Astrocyte (in vitro differentiated cells and primary cell): ENCODE measurements around the gene COL18A1. TPM values are rescaled to one million over a fixed set of nuclear protein-coding genes. Genes with fewer than 3 reads are reported as not detected.

Source experiments
- DNase-seq: peaks from one replicate; pipeline ENCODE4 v3.0.0-alpha.2; 2010; ENCODE audit warnings: low read depth
- FAIRE-seq: peaks from 2 replicates; lab custom pipeline; 2011; peaks lifted over from hg19 to GRCh38; lab: Jason Lieb, UNC
- H2AFZ ChIP-seq: 2 replicates; pipeline ENCODE4 v1.6.0; 2012; ENCODE audit warnings: low read depth, low read length, inconsistent platforms
- H3K27ac ChIP-seq: 2 replicates; pipeline ENCODE4 v1.5.1; 2011; ENCODE audit warnings: low read depth, low read length, inconsistent platforms
- H3K27me3 ChIP-seq: 2 replicates; pipeline ENCODE4 v1.6.0; 2011; ENCODE audit warnings: low read length, inconsistent platforms; ENCODE audit not compliant: insufficient read depth
- H3K36me3 ChIP-seq: 2 replicates; pipeline ENCODE4 v1.5.1; 2011; ENCODE audit warnings: low read length, inconsistent platforms; ENCODE audit not compliant: insufficient read depth
- H3K4me1 ChIP-seq: 2 replicates; pipeline ENCODE4 v1.5.1; 2011; ENCODE audit warnings: low read length, inconsistent platforms; ENCODE audit not compliant: insufficient read depth
- H3K4me2 ChIP-seq: 2 replicates; pipeline ENCODE4 v1.6.0; 2012; ENCODE audit warnings: low read length, inconsistent platforms
- H3K4me3 ChIP-seq: 2 replicates; pipeline ENCODE4 v1.5.1; 2011; ENCODE audit warnings: low read depth, mild to moderate bottlenecking, low read length, inconsistent platforms; ENCODE audit not compliant: insufficient read depth
- H3K79me2 ChIP-seq: 2 replicates; pipeline ENCODE4 v1.6.0; 2012; ENCODE audit warnings: mild to moderate bottlenecking, low read length, inconsistent platforms; ENCODE audit not compliant: insufficient read depth
- H3K9ac ChIP-seq: 2 replicates; pipeline ENCODE4 v1.6.0; 2012; ENCODE audit warnings: mild to moderate bottlenecking, low read length, inconsistent platforms
- H3K9me3 ChIP-seq: 2 replicates; pipeline ENCODE4 v1.5.1; 2012; ENCODE audit warnings: low read depth, mild to moderate bottlenecking, low read length, inconsistent platforms; ENCODE audit not compliant: insufficient read depth
- H4K20me1 ChIP-seq: 2 replicates; pipeline ENCODE4 v1.6.0; 2012; ENCODE audit warnings: low read length, inconsistent platforms; ENCODE audit not compliant: insufficient read depth
- H3K27ac Mint-ChIP-seq: one replicate; pipeline ENCODE4 v1.8.0; 2021; ENCODE audit warnings: mild to moderate bottlenecking, mixed read lengths; ENCODE audit not compliant: unreplicated experiment
- H3K27me3 Mint-ChIP-seq: one replicate; pipeline ENCODE4 v1.8.0; 2021; ENCODE audit warnings: low read depth, mixed read lengths; ENCODE audit not compliant: unreplicated experiment
- H3K36me3 Mint-ChIP-seq: one replicate; pipeline ENCODE4 v1.8.0; 2021; ENCODE audit warnings: low read depth, mixed read lengths; ENCODE audit not compliant: unreplicated experiment
- H3K4me1 Mint-ChIP-seq: one replicate; pipeline ENCODE4 v1.8.0; 2021; ENCODE audit warnings: low read depth, mixed read lengths; ENCODE audit not compliant: unreplicated experiment
- H3K4me3 Mint-ChIP-seq: one replicate; pipeline ENCODE4 v1.8.0; 2021; ENCODE audit warnings: mild to moderate bottlenecking, moderate library complexity, mixed read lengths; ENCODE audit not compliant: unreplicated experiment
- H3K9me3 Mint-ChIP-seq: one replicate; pipeline ENCODE4 v1.8.0; 2021; ENCODE audit warnings: mild to moderate bottlenecking, mixed read lengths; ENCODE audit not compliant: unreplicated experiment
- EZH2 ChIP-seq: IDR thresholded peaks from 2 replicates; pipeline ENCODE4 v1.6.1; 2012; ENCODE audit warnings: mild to moderate bottlenecking, low read length, inconsistent platforms; ENCODE audit not compliant: insufficient read depth
- total RNA-seq: library from RNA; stranded (reverse); gene quantifications from 2 replicates; pipeline ENCODE4 v1.2.1, GENCODE V29; 2021
- TF ChIP-seq, protein P1 (sequence below): IDR thresholded peaks from 2 replicates; pipeline ENCODE4 v1.5.1; 2011; ENCODE audit warnings: low read depth, mild to moderate bottlenecking, inconsistent platforms, low read length, moderate library complexity; ENCODE audit not compliant: insufficient read depth

Gene COL18A1
- total RNA-seq, 1 donor from 2014 or later, result 616 TPM

DNA sequence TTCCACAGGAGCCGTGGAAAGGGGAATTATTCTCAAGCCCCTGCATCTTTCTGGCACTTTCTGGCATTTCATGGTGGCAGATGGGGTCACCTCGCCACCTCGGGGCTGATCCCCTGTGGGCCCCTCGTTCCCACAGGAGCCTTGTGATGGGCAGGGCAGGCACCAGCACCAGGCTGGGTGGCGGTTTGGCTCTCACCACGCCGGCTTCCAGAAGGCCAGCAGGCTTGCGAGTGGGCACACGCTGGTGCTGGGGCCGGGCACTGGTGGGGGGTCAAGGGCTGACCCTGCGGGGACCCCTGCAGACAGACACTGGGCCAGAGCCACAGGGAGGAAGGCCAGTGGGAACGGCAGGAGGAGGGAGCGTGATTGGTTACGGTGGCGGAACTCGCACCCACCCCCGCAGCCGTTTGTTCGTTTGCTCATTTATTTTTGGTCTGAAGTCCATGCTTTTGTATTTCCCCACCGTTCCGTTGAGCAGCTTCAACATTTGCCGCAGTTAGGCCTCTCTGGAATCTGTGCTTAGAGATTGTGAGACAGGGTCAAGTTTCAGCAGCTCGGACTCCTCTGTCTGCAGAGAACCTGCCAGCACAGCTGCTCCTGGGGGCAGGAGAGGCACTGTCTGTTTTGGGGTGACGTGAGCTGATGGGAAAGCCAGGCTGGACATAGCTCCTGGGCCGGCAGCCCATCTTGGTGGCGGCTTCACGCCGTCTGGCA, 5.3 kb downstream of the COL18A1 start:
- Mint-ChIP-seq H3K27me3 (no peaks in the 10 kb centered on the region), H3K9me3 (no peaks in the 10 kb centered on the region), H3K4me1 (peaks cover 42% of the 10 kb centered on the region), H3K27ac (no peak overlapping the region), H3K36me3 (peaks cover 6% of the 10 kb centered on the region), H3K4me3 (peak overlapping the region; percentile 70)
- Histone ChIP-seq H3K36me3 (no peaks in the 10 kb centered on the region), H3K4me1 (peaks cover 33% of the 10 kb centered on the region), H4K20me1 (peaks cover 87% of the 10 kb centered on the region), H3K27me3 (no peaks in the 10 kb centered on the region), H2AFZ (no peak overlapping the region), H3K79me2 (peaks cover 89% of the 10 kb centered on the region), H3K9me3 (no peaks in the 10 kb centered on the region), H3K4me2 (peak overlapping the region; percentile 33), H3K27ac (no peak overlapping the region), H3K9ac (no peak overlapping the region), H3K4me3 (no peak overlapping the region)
- DNase-seq, result no peak
- TF ChIP-seq, protein P1, sequence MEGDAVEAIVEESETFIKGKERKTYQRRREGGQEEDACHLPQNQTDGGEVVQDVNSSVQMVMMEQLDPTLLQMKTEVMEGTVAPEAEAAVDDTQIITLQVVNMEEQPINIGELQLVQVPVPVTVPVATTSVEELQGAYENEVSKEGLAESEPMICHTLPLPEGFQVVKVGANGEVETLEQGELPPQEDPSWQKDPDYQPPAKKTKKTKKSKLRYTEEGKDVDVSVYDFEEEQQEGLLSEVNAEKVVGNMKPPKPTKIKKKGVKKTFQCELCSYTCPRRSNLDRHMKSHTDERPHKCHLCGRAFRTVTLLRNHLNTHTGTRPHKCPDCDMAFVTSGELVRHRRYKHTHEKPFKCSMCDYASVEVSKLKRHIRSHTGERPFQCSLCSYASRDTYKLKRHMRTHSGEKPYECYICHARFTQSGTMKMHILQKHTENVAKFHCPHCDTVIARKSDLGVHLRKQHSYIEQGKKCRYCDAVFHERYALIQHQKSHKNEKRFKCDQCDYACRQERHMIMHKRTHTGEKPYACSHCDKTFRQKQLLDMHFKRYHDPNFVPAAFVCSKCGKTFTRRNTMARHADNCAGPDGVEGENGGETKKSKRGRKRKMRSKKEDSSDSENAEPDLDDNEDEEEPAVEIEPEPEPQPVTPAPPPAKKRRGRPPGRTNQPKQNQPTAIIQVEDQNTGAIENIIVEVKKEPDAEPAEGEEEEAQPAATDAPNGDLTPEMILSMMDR, result no peak
- no peak for TF ChIP-seq EZH2
- no peak for FAIRE-seq

DNA sequence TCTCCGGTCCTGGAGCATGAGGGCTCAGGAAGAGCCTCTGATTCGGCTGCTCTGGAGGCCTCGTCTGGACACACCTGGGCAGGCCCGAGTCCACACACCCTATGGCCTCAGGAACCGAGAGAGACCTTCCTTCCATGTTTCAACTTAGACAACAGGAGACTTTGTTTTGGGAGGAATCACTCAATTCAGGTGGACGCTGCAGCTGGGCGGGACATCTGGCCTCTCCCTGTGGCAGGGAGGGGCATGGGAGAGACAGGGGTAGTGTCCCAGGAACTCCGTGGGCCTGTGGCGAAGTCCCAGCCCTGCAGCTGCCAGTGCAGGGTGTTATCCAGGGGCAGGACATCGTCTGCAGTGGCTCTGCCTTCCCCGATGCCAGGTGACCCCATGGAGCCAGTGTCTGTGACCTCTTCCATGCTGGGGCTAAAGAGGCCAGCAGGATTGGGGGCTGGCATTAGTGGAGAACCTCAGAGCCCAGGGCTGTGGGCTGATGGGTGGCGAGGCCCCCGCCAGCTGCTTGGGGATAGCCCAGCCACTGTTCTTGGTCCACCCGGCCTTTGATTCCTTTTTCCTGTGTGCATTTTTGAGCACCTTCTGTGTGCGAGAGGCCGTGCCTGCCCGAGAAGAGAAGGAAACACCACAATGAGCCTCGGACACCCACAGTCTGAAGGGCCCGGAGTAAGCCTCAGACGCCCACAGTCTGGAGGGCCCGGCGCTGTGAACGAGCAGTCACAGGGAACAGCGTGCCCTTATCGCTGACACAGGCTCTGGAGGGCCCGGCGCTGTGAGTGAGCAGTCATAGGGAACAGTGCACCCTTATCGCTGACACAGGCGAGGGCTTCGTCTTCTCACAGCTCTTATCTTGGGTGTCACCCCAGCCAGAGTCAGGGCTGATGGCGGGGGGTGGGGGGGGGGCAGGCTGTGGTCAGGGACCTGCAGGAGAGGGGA, 6.2 kb downstream of the COL18A1 start:
- H3K36me3 ChIP-seq, result no peaks in the 10 kb centered on the region
- FAIRE-seq (no peak), DNase-seq (no peak)
- H3K4me1 Mint-ChIP-seq, result peaks cover 42% of the 10 kb centered on the region
- H3K9me3 ChIP-seq, result no peaks in the 10 kb centered on the region
- no peaks in the 10 kb centered on the region for H3K27me3 Mint-ChIP-seq
- H3K36me3 Mint-ChIP-seq, result peaks cover 6% of the 10 kb centered on the region
- H3K79me2 ChIP-seq, result peaks cover 95% of the 10 kb centered on the region
- H3K4me3 Mint-ChIP-seq, result peak overlapping the region; percentile 70
- no peak for TF ChIP-seq EZH2
- TF ChIP-seq, protein P1, result no peak
- peak overlapping the region; percentile 18 for H3K27ac Mint-ChIP-seq
- no peaks in the 10 kb centered on the region for H3K27me3 ChIP-seq
- H3K9ac ChIP-seq, result no peak overlapping the region
- no peaks in the 10 kb centered on the region for H3K9me3 Mint-ChIP-seq
- H3K4me1 ChIP-seq, result peaks cover 29% of the 10 kb centered on the region
- no peak overlapping the region for H3K27ac ChIP-seq
- H4K20me1 ChIP-seq, result peaks cover 93% of the 10 kb centered on the region
- H3K4me2 ChIP-seq, result no peak overlapping the region
- H2AFZ ChIP-seq, result no peak overlapping the region
- no peak overlapping the region for H3K4me3 ChIP-seq
